Colonic mucosa (tissue), 4 donors: ENCODE results near the gene PRRC2A. TPM values are rescaled to one million over a fixed set of nuclear protein-coding genes. Genes with fewer than 3 reads are reported as not detected.
"Not testable (repeated sequence)": the region's sequence is repeated elsewhere in the genome, so short reads cannot be mapped to it uniquely, and the experiment has no call there.

Experiments used
- DNase-seq: peaks from one replicate; pipeline ENCODE4 v3.0.0-alpha.2; 2020
- H3K27ac ChIP-seq: fragments of 200-600 bp; one replicate; pipeline ENCODE4 v1.8.0; 2021
- H3K27me3 ChIP-seq: fragments of 200-600 bp; one replicate; pipeline ENCODE4 v1.8.0; 2021
- H3K36me3 ChIP-seq: fragments of 200-600 bp; one replicate; pipeline ENCODE4 v1.8.0; 2021
- H3K4me1 ChIP-seq: fragments of 200-600 bp; one replicate; pipeline ENCODE4 v1.8.0; 2021; ENCODE audit warnings: mild to moderate bottlenecking
- H3K4me3 ChIP-seq: fragments of 200-600 bp; one replicate; pipeline ENCODE4 v1.8.0; 2021
- H3K9ac ChIP-seq, 2 donors: one replicate each; pipeline ENCODE4 v1.7.0; 2013; ENCODE audit warnings: control low read depth in 2 of 2, low read depth in 2 of 2, low read length in 2 of 2
- H3K9me3 ChIP-seq: fragments of 200-600 bp; one replicate; pipeline ENCODE4 v1.8.0; 2021
- CTCF ChIP-seq: fragments of 200-600 bp; IDR thresholded peaks from one replicate; pipeline ENCODE4 v1.8.0; 2022; ENCODE audit warnings: antibody characterized with exemption, mild to moderate bottlenecking
- intact Hi-C: fragments of 100-400 bp; cut with DNase I; formaldehyde crosslinking; loops from one replicate; pipeline ENCODE4 v1.14.1; 2022
- total RNA-seq, 2 donors: library from RNA; stranded (reverse); fragmentation: NEBNext Ultra II Directional in 1 of 2; extraction: Animal tissue kit (Norgen Biotek cat#: 25700) in 1 of 2; gene quantifications; one replicate each; pipeline ENCODE4 v1.2.1, GENCODE V29; 2021
- donor health status: healthy.
- donor health status: DM: no; HTN: no; CAD: no.
- donor health status: DM: no; HTN: no; CAD: no.

Gene PRRC2A
- total RNA-seq, 2 donors from 2014 or later: 107 to 171 TPM

DNA sequence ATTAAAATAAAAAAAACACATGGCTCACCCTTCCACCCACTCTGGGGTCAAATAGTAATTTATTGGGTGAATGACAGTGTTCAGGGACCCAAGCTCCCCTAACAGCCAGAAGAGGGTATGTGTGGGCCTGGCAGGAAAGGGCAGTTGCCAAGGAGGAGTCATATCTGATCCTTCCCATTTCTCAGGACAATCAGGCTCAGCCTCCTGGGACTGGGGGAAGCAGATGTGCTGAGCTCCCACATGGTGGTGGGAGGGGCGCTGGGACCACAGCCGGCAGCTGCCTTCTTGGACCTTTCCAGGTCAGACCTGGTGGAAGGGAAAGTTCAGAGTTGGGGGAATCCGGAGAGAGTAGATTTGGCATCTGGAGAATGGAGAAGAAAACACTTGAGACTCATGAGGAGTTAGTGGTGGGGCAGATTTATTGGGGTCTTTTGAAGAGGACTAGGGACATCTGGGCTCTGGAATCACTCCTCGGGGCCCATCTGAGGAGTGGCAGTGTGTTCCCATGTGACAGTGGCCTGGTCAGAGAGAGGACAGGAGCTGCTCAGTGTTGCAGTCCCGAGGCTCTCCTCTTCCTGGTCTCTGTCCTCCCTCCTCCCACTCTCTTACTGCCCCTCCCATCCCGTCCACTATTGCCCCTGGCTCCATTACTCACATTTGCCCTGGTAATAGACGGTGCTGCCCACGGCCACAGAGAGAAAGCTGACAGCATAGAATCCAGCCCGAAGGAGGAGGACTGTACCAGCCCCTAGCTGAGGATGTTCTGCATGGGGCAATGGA is 31.5 kb upstream of the PRRC2A start:
- no peak overlapping the region for H3K27ac ChIP-seq
- no peak for TF ChIP-seq CTCF
- H3K36me3 ChIP-seq: no peaks in the 10 kb centered on the region

GRCh38 chr6:31590691-31591090 is 29.8 kb upstream of the PRRC2A start:
- H3K27ac ChIP-seq, H3K27me3 ChIP-seq, H3K4me1 ChIP-seq, H3K9ac ChIP-seq, DNase-seq, H3K4me3 ChIP-seq, intact Hi-C loops, H3K9me3 ChIP-seq, H3K36me3 ChIP-seq: not testable (repeated sequence)

More for the DNA sequence above, 31.5 kb upstream of the PRRC2A start:
- Histone ChIP-seq H3K4me3 (no peak overlapping the region), H3K9me3 (no peaks in the 10 kb centered on the region), H3K27me3 (no peaks in the 10 kb centered on the region), H3K9ac (no peak overlapping the region), H3K4me1 (no peaks in the 10 kb centered on the region)
- intact Hi-C loops: no loop called here
- DNase-seq: no peak

DNA sequence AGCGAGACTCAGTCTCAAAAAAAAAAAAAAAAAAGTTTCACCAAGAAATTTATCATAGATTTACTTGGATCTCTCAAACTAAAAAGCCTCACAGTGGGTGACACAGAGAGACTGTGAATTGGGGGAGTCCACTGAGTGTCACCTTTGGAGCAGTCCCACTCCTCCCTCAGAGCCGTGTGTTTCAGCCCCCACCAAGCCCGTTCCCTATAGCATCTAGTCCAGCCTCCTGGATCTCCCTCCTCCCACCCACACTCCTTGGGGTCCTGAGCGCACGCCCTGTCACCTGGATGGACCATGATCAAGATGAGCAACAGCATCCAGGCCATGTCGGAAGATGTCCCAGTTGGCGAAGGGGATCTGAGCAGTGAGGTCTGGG is 28.1 kb upstream of the PRRC2A start:
- Histone ChIP-seq H3K4me3 (no peak overlapping the region), H3K27ac (no peak overlapping the region), H3K9me3 (no peaks in the 10 kb centered on the region), H3K4me1 (no peaks in the 10 kb centered on the region), H3K9ac (no peak overlapping the region), H3K36me3 (no peaks in the 10 kb centered on the region), H3K27me3 (no peaks in the 10 kb centered on the region)
- no peak for TF ChIP-seq CTCF
- intact Hi-C loops: no loop called here
- DNase-seq: no peak

DNA sequence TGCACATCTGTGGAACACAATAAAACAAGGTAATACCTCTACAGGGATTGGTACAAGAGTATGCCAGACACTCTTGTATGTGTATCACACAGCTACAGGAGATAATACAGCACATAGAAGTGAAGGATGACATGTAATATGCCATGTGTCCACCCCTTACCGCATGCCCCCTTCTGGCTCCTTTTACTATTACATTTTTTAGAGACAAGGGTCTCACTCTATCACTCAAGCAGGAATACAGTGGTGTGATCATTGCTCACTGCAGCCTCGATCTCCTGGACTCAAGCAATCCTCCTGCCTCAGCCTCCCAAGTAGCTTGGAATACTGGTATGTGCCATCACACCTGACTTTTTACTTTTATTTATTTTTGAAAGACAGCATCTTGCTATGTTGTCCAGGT is 23.5 kb upstream of the PRRC2A start:
- H3K36me3 ChIP-seq: no peaks in the 10 kb centered on the region
- intact Hi-C loops: no loop called here
- DNase-seq: no peak

DNA sequence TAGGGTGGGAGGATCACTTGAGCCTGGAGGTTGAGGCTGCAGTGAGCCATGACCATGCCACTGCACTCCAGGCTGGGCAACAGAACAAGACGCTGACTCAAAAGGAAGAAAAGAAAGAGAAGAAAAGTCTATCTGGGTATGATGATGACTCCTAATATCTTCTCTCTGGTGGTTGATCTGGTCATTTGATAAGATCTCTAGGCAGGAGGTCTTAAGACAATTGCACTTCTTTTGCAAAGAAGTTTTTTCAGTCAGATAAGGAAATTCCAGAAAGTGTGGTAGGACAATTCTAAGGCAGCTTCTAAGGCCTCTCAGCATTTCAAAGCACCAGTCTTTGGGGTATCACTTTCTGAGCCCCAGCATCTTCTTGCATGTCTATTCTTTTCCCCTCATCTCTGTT is 13.2 kb upstream of the PRRC2A start:
- Histone ChIP-seq H3K9ac (no peak overlapping the region), H3K27me3 (no peaks in the 10 kb centered on the region), H3K4me1 (no peaks in the 10 kb centered on the region), H3K27ac (no peak overlapping the region), H3K4me3 (no peak overlapping the region), H3K36me3 (no peaks in the 10 kb centered on the region), H3K9me3 (no peaks in the 10 kb centered on the region)
- no peak for TF ChIP-seq CTCF
- intact Hi-C loops: no loop called here
- DNase-seq: no peak

More for the DNA sequence above, 23.5 kb upstream of the PRRC2A start:
- Histone ChIP-seq H3K27me3 (no peaks in the 10 kb centered on the region), H3K9ac (no peak overlapping the region), H3K9me3 (no peaks in the 10 kb centered on the region), H3K4me3 (no peak overlapping the region), H3K27ac (no peak overlapping the region), H3K4me1 (no peaks in the 10 kb centered on the region)
- TF ChIP-seq CTCF: no peak
